K562 (cell line): ENCODE data around the gene INPP1. TPM values are rescaled to one million over a fixed set of nuclear protein-coding genes. Genes with fewer than 3 reads are reported as not detected.

Experiments
- CEBPB ChIP-seq: fragments of 450-650 bp; IDR thresholded peaks from 2 replicates; pipeline ENCODE4 v1.6.1; 2016; ENCODE audit warnings: missing genetic modification characterization, missing compliant biosample characterization
- EP400 ChIP-seq: fragments of 450-650 bp; IDR thresholded peaks from 2 replicates; pipeline ENCODE4 v1.6.1; 2017; ENCODE audit warnings: antibody characterized with exemption, mild to moderate bottlenecking, moderate library complexity
- FOXA3 ChIP-seq, 2 experiments: fragments of 450-650 bp in 1 of 2; sonication (generic) in 1 of 2; formaldehyde crosslinking; IDR thresholded peaks in 1 of 2; conservative IDR thresholded peaks in 1 of 2; 2 replicates each; pipeline versions ENCODE4 v1.4.0 to v1.8.0; 2020 to 2022; ENCODE audit warnings: mild to moderate bottlenecking in 2 of 2, missing genetic modification reagents in 1 of 2
- FOXK2 ChIP-seq, 2 experiments: fragments of 450-650 bp; IDR thresholded peaks in 1 of 2; conservative IDR thresholded peaks in 1 of 2; 2 replicates each; pipeline ENCODE4 v1.6.1; 2016; ENCODE audit warnings: low read depth in 2 of 2, mild to moderate bottlenecking in 1 of 2
- GABPB2 ChIP-seq: fragments of 250-450 bp; sonication (Bioruptor Pico); conservative IDR thresholded peaks from 2 replicates; pipeline ENCODE4 v1.5.1; 2021; ENCODE audit warnings: mild to moderate bottlenecking
- KAT8 ChIP-seq: fragments of 450-650 bp; IDR thresholded peaks from 2 replicates; pipeline ENCODE4 v1.6.1; 2016; ENCODE audit warnings: low read depth, mild to moderate bottlenecking
- LCOR ChIP-seq: sonication (generic); formaldehyde crosslinking; IDR thresholded peaks from 2 replicates; pipeline ENCODE4 v1.8.0; 2022; ENCODE audit warnings: mild to moderate bottlenecking, missing genetic modification reagents
- MYBL2 ChIP-seq, 2 experiments: fragments of 450-650 bp in 1 of 2; sonication (generic) in 1 of 2; formaldehyde crosslinking in 1 of 2; IDR thresholded peaks; 2 replicates each; pipeline versions ENCODE4 v1.6.1 to v1.8.1; 2017 to 2022; ENCODE audit warnings: borderline replicate concordance in 1 of 2, inconsistent platforms in 1 of 2, low read depth in 1 of 2, mild to moderate bottlenecking in 1 of 2, missing genetic modification reagents in 1 of 2, moderate library complexity in 1 of 2
- POU5F1 ChIP-seq: fragments of 150-350 bp; IDR thresholded peaks from 2 replicates; pipeline ENCODE4 v1.6.1; 2014; ENCODE audit warnings: borderline replicate concordance, low read length, low read depth, mild to moderate bottlenecking; ENCODE audit not compliant: partially characterized antibody
- SMAD2 ChIP-seq: fragments of 150-350 bp; IDR thresholded peaks from 2 replicates; pipeline ENCODE4 v1.6.1; 2014; ENCODE audit warnings: low read depth, mild to moderate bottlenecking, low read length
- SMC3 ChIP-seq: conservative IDR thresholded peaks from 2 replicates; pipeline ENCODE4 v1.6.1; 2011; ENCODE audit warnings: low read depth, low read length, improper control_type of control experiment; ENCODE audit not compliant: insufficient read depth
- SREBF1 ChIP-seq: fragments of 150-350 bp; IDR thresholded peaks from 2 replicates; pipeline ENCODE4 v1.6.1; 2014; ENCODE audit warnings: antibody characterized with exemption, low read depth, low read length, borderline replicate concordance
- ZBTB17 ChIP-seq: fragments of 450-650 bp; formaldehyde crosslinking; IDR thresholded peaks from 2 replicates; pipeline ENCODE4 v1.4.0; 2020; ENCODE audit warnings: mild to moderate bottlenecking
- ZFX ChIP-seq: sonication (generic); formaldehyde crosslinking; IDR thresholded peaks from 2 replicates; pipeline ENCODE4 v1.8.0; 2022; ENCODE audit warnings: mild to moderate bottlenecking, missing genetic modification reagents, moderate library complexity
- ZNF184 ChIP-seq: sonication (generic); formaldehyde crosslinking; IDR thresholded peaks from 2 replicates; pipeline ENCODE4 v1.5.0; 2020; ENCODE audit warnings: missing genetic modification reagents
- ZNF239 ChIP-seq: fragments of 250-450 bp; sonication (Bioruptor Pico); IDR thresholded peaks from 2 replicates; pipeline ENCODE4 v1.4.0; 2020; ENCODE audit warnings: mild to moderate bottlenecking
- ZNF316 ChIP-seq: fragments of 450-650 bp; IDR thresholded peaks from 2 replicates; pipeline ENCODE4 v1.6.1; 2016
- ZNF77 ChIP-seq: fragments of 250-450 bp; sonication (Bioruptor Pico); IDR thresholded peaks from 2 replicates; pipeline ENCODE4 v1.5.0; 2020
- ZNF830 ChIP-seq: fragments of 250-450 bp; sonication (Bioruptor Pico); IDR thresholded peaks from 2 replicates; pipeline ENCODE4 v1.5.0; 2021; ENCODE audit warnings: mild to moderate bottlenecking
- polyA plus RNA-seq, 8 experiments: library from polyadenylated mRNA; depleted of rRNA in 4 of 8; stranded (reverse) in 5 of 8; unstranded in 3 of 8; fragments of >200 nt; fragmentation: Nextera tagmentation in 2 of 8; fragmentation: Illumina TruSeq in 1 of 8; extraction: Ambion mirVana in 2 of 8; extraction: Trizol in 1 of 8; gene quantifications; 2 replicates each; pipeline versions ENCODE4 v1.2.1 to v1.2.3, GENCODE V29; 2011 to 2014; ENCODE audit warnings: inconsistent platforms in 1 of 8, missing spikeins in 1 of 8
- total RNA-seq, 7 experiments: library from RNA; depleted of rRNA in 6 of 7; stranded (reverse); fragments of >200 nt in 6 of 7; fragmentation: Illumina TruSeq in 2 of 7; extraction: Trizol in 2 of 7; gene quantifications; 2 replicates each; pipeline versions ENCODE4 v1.2.1 to v1.2.3, GENCODE V29; 2011 to 2021; ENCODE audit warnings: low replicate concordance in 1 of 7
- TF ChIP-seq, protein P1 (sequence below): fragments of 450-650 bp; IDR thresholded peaks from 2 replicates; pipeline ENCODE4 v1.6.1; 2016; ENCODE audit warnings: mild to moderate bottlenecking, moderate library complexity

INPP1 gene
- total and polyA plus RNA-seq, 9 of the 15 experiments (the other 6 are each of a cell fraction or from before 2014, with no cell fraction given), result 3.7 to 11.8 (median 6.5) TPM

DNA sequence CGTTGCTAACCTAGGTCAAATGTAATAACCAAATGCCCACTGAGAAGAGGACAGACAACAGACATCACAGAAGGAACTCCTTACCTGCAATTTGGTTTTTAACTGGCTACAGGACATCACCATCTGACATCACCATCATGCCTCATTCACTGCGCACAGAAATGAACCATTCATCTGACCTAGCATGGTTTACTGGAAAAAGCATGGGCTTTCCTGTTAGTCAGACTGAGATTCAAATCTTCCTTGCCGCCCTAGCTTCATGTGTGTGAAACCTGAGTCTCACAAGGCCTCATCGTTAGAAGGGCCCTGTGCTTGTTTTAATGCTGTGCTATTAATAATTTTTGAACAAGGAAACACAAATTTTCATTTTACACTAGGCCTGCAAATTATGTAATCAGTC is 22.7 kb upstream of the INPP1 start (continued):
- TF ChIP-seq, protein P1, sequence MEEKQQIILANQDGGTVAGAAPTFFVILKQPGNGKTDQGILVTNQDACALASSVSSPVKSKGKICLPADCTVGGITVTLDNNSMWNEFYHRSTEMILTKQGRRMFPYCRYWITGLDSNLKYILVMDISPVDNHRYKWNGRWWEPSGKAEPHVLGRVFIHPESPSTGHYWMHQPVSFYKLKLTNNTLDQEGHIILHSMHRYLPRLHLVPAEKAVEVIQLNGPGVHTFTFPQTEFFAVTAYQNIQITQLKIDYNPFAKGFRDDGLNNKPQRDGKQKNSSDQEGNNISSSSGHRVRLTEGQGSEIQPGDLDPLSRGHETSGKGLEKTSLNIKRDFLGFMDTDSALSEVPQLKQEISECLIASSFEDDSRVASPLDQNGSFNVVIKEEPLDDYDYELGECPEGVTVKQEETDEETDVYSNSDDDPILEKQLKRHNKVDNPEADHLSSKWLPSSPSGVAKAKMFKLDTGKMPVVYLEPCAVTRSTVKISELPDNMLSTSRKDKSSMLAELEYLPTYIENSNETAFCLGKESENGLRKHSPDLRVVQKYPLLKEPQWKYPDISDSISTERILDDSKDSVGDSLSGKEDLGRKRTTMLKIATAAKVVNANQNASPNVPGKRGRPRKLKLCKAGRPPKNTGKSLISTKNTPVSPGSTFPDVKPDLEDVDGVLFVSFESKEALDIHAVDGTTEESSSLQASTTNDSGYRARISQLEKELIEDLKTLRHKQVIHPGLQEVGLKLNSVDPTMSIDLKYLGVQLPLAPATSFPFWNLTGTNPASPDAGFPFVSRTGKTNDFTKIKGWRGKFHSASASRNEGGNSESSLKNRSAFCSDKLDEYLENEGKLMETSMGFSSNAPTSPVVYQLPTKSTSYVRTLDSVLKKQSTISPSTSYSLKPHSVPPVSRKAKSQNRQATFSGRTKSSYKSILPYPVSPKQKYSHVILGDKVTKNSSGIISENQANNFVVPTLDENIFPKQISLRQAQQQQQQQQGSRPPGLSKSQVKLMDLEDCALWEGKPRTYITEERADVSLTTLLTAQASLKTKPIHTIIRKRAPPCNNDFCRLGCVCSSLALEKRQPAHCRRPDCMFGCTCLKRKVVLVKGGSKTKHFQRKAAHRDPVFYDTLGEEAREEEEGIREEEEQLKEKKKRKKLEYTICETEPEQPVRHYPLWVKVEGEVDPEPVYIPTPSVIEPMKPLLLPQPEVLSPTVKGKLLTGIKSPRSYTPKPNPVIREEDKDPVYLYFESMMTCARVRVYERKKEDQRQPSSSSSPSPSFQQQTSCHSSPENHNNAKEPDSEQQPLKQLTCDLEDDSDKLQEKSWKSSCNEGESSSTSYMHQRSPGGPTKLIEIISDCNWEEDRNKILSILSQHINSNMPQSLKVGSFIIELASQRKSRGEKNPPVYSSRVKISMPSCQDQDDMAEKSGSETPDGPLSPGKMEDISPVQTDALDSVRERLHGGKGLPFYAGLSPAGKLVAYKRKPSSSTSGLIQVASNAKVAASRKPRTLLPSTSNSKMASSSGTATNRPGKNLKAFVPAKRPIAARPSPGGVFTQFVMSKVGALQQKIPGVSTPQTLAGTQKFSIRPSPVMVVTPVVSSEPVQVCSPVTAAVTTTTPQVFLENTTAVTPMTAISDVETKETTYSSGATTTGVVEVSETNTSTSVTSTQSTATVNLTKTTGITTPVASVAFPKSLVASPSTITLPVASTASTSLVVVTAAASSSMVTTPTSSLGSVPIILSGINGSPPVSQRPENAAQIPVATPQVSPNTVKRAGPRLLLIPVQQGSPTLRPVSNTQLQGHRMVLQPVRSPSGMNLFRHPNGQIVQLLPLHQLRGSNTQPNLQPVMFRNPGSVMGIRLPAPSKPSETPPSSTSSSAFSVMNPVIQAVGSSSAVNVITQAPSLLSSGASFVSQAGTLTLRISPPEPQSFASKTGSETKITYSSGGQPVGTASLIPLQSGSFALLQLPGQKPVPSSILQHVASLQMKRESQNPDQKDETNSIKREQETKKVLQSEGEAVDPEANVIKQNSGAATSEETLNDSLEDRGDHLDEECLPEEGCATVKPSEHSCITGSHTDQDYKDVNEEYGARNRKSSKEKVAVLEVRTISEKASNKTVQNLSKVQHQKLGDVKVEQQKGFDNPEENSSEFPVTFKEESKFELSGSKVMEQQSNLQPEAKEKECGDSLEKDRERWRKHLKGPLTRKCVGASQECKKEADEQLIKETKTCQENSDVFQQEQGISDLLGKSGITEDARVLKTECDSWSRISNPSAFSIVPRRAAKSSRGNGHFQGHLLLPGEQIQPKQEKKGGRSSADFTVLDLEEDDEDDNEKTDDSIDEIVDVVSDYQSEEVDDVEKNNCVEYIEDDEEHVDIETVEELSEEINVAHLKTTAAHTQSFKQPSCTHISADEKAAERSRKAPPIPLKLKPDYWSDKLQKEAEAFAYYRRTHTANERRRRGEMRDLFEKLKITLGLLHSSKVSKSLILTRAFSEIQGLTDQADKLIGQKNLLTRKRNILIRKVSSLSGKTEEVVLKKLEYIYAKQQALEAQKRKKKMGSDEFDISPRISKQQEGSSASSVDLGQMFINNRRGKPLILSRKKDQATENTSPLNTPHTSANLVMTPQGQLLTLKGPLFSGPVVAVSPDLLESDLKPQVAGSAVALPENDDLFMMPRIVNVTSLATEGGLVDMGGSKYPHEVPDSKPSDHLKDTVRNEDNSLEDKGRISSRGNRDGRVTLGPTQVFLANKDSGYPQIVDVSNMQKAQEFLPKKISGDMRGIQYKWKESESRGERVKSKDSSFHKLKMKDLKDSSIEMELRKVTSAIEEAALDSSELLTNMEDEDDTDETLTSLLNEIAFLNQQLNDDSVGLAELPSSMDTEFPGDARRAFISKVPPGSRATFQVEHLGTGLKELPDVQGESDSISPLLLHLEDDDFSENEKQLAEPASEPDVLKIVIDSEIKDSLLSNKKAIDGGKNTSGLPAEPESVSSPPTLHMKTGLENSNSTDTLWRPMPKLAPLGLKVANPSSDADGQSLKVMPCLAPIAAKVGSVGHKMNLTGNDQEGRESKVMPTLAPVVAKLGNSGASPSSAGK, result peak; percentile 87
- TF ChIP-seq ZNF77 (no peak), SMAD2 (no peak), ZNF239 (CRISPR knock-in tag) (no peak), ZNF184 (CRISPR knock-in tag) (no peak), LCOR (CRISPR knock-in tag) (no peak), SREBF1 (no peak), FOXA3 (CRISPR knock-in tag; conservative IDR thresholded peaks at IDR 0.05 in 1 of 2, IDR thresholded peaks at IDR 0.05 in 1 of 2) (no peak), ZNF316 (no peak), EP400 (0 out of 2 replicates have a peak, but pooled peaks have one; percentile 1), GABPB2 (CRISPR knock-in tag) (no peak), FOXK2 (conservative IDR thresholded peaks at IDR 0.05 in 1 of 2, IDR thresholded peaks at IDR 0.05 in 1 of 2; ENCODE audit: low read depth in 2 of 2) (no peak), MYBL2 (IDR thresholded peaks at IDR 0.05; ENCODE audit: low read depth) (peak; percentile 24; the same call in 1 of the 2 replicates), MYBL2 (CRISPR knock-in tag; IDR thresholded peaks at IDR 0.05; ENCODE audit: borderline replicate concordance) (no peak), CEBPB (no peak), POU5F1 (no peak), SMC3 (no peak), KAT8 (no peak), ZBTB17 (CRISPR knock-in tag) (no peak), ZFX (CRISPR knock-in tag) (peak; percentile 41; the same call in 1 of the 2 replicates), ZNF830 (no peak)
